PFSK-1 (cell line): ENCODE measurements around the gene APEH.

ENCODE experiments used
- POLR2AphosphoS5 ChIP-seq: IDR thresholded peaks from 2 replicates; pipeline ENCODE4 v1.6.1; 2012; ENCODE audit warnings: low read depth, mild to moderate bottlenecking, control low read depth, low read length, moderate library complexity
- TAF1 ChIP-seq: IDR thresholded peaks from 2 replicates; pipeline ENCODE4 v1.6.1; 2012; ENCODE audit warnings: low read length, control low read depth, borderline replicate concordance; ENCODE audit not compliant: insufficient read depth
- TF ChIP-seq, protein P1 (sequence below), 2 experiments: IDR thresholded peaks; 2 replicates each; pipeline versions ENCODE4 v1.6.1 to v1.8.0; 2011 to 2012; ENCODE audit warnings: low read depth in 2 of 2, low read length in 2 of 2, control low read depth in 1 of 2, inconsistent platforms in 1 of 2, mild to moderate bottlenecking in 1 of 2, moderate library complexity in 1 of 2; ENCODE audit not compliant: insufficient read depth in 1 of 2

DNA sequence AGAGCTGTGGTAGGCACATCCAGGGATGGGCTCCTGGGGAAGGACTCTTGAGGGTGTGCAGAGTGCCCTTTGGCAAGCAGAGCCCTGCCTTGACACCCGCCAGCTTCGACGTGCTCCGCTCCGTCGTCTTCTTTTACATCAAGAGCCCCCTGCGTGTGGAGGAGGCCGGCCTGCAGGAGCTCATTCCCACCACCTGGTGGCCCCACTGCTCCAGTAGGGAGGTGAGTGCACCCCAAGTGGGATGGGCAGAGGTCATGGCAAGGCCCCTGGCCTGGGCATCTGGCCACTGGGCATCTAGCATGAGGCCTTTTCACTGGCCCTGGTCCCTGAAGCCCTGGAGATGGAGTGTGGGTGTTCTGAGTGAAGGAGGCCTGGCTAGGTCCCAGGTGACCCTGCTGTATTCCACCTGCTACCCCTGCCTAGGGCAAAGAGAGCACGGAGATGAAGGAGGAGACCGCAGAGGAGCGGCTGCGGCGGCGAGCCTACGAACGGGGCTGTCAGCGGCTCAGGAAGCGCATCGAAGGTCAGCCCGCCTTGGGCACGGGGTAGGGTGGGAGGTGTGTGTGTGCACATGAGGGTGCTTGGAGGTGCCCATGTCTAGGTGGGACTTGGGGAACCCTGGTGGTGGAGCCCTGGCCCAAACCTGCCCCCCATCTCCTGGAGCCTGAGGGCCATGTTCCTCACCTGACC lies 27.4 kb downstream of the APEH start:
- TF ChIP-seq POLR2AphosphoS5 (no peak), TAF1 (no peak)
- TF ChIP-seq, protein P1, sequence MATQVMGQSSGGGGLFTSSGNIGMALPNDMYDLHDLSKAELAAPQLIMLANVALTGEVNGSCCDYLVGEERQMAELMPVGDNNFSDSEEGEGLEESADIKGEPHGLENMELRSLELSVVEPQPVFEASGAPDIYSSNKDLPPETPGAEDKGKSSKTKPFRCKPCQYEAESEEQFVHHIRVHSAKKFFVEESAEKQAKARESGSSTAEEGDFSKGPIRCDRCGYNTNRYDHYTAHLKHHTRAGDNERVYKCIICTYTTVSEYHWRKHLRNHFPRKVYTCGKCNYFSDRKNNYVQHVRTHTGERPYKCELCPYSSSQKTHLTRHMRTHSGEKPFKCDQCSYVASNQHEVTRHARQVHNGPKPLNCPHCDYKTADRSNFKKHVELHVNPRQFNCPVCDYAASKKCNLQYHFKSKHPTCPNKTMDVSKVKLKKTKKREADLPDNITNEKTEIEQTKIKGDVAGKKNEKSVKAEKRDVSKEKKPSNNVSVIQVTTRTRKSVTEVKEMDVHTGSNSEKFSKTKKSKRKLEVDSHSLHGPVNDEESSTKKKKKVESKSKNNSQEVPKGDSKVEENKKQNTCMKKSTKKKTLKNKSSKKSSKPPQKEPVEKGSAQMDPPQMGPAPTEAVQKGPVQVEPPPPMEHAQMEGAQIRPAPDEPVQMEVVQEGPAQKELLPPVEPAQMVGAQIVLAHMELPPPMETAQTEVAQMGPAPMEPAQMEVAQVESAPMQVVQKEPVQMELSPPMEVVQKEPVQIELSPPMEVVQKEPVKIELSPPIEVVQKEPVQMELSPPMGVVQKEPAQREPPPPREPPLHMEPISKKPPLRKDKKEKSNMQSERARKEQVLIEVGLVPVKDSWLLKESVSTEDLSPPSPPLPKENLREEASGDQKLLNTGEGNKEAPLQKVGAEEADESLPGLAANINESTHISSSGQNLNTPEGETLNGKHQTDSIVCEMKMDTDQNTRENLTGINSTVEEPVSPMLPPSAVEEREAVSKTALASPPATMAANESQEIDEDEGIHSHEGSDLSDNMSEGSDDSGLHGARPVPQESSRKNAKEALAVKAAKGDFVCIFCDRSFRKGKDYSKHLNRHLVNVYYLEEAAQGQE (IDR thresholded peaks at IDR 0.05; ENCODE audit: insufficient read depth in 1 of 2, low read depth in 2 of 2, low read length in 2 of 2): no peak
